Measurements from ENCODE around the gene LACTB.

The LACTB gene, protein sequence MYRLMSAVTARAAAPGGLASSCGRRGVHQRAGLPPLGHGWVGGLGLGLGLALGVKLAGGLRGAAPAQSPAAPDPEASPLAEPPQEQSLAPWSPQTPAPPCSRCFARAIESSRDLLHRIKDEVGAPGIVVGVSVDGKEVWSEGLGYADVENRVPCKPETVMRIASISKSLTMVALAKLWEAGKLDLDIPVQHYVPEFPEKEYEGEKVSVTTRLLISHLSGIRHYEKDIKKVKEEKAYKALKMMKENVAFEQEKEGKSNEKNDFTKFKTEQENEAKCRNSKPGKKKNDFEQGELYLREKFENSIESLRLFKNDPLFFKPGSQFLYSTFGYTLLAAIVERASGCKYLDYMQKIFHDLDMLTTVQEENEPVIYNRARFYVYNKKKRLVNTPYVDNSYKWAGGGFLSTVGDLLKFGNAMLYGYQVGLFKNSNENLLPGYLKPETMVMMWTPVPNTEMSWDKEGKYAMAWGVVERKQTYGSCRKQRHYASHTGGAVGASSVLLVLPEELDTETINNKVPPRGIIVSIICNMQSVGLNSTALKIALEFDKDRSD

DNA sequence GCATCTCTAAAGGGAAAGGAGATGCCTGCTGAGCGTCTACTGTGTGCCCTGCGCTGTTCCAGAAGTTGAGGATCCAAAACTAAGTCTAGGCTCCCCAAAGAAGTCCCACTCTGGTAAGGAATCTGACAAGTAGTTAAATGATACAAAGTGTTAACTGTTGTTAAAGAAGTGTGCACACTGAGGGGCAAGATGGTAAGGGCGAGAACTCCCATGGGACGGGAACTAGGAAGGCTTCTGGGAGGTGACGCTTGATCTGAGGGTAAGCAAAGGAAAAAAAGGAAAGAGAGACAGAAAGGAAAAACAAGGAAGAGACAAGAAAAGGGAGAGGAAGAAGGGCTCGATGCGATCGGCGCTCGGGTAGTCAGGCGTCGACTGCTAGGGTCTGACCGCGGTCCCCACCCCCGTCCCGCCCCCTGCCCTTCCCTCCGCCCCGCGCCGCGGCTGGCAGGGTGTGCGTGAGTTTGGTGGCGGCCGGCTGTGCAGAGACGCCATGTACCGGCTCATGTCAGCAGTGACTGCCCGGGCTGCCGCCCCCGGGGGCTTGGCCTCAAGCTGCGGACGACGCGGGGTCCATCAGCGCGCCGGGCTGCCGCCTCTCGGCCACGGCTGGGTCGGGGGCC, at the start of gene LACTB:
TSS of gene LACTB (plus strand) at position 480 of the 620 bp plus-strand sequence. CDS start at position 491, 11 bp downstream.
- peak; percentile 94 for DNase-seq (ENCODE audit: low spot score)

DNA sequence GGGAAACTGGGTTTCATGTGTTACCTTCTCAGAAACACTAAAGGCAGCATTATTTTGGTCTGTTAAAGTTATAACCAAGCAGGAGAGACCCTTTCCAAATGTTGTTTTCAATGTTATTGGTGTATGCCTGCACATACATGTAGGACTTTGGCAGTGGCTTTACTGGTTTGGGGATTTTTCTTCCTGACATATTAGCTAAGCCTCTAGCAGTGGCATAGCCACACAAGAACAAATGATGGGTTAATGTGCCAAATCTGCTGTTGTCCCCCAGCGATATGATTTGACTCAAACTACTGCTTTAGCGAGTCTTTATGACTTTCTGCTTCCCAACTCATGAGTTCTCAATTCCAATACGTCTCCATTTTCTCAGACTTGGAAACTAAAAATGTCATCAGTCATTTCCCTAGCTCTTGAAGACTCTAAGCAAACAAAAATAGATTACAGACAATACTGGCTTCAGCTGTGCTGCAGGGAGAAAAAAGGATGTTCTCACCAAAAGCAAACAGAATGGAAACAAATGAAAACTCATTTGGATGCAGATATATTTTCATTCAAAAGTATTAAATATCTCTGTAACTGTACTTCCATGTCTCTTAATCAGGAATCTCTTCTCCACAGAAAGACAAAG, 49.5 kb upstream of the LACTB start:
- DNase-seq (ENCODE audit: low spot score) = no peak

DNA sequence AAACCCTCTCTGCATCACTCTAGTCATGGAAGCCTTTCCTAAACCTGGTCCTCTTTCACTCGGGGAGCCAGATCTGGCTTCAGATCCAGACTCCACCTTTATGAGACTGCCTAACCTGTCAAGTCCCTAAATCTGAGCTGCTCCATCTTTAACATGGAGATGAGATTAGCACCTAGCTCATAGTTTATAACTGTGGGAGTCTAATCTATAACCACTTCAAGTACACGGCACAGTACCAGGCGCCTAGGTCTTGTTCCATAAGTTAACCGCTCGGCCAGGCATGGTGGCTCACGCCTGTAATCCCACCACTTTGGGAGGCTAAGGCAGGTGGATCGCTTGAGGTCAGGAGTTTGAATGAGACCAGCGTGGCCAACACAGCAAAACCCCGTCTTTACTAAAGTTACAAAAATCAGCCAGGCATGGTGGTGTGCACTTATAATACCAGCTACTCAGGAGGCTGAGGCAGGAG, 48.8 kb upstream of the LACTB start:
- DNase-seq (ENCODE audit: low spot score) = no peak

DNA sequence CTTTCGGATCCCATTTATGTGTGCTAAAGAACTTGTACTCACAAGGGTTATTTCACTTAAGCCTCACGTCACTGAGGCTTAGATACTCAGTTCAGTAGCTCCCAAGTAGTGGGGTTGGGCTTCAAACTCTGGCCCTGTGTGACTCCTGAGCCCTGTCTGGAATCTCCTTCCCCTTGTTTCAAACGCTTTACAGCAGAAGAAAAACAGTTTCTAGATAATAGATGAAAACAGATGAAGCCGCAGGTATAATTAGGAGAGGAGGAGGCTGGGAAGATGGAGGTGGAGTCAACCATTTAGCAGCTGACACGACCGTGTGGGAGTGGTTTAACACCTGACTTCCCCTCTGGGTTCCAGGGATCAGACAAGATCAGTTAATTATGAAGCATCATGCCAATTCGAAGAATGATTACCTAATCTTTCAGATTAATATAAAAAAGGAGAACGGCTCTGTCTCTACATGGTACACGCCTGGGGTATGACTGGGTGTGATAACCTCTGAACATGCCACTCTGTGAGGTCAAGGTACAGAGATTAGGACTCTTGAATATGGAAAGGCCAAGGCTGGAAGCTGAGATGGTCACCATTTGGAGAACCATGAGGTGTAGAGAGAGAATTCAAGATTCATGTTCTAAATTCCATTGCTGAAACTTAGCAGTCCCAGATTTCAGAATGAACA, 48.0 kb upstream of the LACTB start:
- no peak for DNase-seq (ENCODE audit: low spot score)

DNA sequence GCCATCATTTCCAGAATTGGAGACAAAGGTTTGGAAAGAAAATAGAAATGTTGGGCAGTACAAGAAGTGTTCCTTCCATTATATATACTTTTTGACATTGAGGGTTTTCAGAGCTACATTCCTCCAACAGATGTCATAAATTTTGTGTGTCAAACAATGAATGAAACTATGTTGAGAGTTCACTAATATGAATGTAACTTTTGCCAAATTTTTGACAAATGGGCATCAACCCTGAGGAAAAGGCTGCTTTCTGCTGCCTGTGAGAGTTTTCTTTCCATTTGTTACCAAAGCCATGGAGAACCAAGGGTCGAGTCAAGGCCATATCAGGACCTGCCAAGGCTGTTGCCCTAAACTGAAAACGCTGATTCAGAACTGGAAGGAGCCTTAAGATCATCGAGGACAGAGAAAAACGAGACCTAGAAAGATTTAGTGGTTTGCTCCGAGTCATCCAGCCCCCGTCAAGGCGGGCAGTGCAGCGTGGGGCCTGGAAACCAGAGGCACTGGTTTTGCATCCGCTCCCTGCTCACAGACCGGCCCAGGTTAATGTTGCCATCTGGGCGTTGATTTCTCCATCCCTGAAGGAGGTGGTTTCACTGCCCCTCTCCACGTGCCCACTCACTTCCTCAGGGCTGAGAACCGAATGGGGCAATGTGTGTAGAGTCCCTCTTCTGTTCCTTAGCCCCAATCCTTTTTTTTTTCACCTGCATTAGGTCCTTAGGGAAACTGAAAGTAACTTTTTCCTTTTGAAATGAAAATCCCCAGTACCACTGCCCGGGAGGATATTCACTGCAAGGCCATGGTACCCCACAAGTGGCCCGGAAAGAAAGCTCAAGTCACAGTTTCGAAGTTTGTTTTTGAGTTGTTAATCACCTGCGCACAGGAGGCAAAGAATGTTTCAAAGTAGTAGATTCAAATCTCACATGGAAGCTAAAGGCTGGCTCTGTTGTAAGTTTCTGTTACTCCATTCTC, 46.4 kb upstream of the LACTB start:
- DNase-seq (ENCODE audit: low spot score) = no peak

DNA sequence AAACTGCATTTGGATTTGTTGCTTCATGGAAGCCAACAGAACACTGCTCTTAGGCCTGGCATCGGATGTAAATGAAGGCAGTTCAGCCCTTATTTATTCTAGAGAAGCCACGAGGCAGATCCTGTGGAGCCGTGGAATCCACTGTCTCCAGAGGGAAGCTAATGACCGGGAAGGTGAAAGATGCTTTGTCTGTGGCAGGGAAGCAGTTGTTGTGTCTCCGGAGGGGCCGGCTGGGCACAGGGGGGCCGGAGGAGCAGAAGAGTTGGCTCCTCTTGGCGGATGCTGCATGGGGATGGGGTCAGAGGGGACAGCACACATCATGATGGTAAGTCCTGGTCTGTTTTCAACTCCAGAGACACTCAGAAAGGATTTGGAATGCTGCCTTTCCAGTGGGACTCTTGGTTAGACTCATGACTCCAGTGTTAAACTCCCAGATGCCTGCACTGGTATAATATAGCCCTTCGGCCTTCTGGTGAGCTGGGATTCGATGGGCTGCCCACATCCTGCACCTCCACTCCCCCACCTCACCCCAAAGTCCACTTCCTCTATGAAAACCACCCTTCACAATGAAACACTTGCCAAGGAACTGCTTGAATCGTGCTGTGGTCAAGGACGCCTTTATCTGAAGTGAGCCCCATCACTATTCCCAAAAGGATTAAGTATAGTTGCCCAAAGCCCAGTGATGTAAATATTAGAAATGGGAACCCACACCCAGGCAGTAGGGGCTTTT, 45.5 kb upstream of the LACTB start:
- DNase-seq (ENCODE audit: low spot score) = no peak

DNA sequence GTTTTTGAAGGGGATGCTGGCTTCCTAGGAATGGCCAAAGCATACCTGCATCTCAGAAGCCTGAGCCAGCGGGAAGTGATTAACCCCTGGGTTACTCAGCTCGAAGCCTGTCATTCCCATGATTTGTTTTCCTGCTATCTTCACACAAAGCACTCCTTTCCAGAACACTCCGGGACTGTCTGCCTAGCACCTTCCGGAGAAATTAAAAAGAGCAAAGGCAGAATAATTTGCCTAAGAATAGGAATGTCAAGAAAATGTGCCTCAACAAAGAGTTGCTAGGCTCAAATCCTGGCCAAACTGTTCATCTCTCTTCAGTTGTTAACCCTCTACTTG, 45.0 kb upstream of the LACTB start:
- no peak for DNase-seq (ENCODE audit: low spot score)

DNA sequence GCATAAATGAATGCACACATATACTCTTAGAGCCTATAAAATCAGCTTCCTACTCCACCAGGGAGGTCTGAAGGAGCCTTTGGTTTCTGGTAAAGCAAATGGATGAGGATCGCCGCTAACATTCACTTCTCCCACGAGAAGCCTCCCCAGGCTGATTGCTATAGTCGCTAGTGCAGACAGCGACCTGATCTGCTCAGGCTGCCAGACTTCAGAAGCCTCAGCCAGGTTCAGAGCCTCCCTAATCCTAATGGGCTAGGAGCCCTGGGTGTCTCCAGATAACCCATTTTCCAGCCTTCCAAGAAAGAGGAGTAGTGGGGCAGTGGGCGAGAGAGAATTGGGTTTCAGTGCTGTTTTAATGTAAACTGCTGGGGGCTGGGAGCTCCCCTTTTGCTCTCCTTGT, 43.7 kb upstream of the LACTB start:
- no peak for DNase-seq (ENCODE audit: low spot score)

DNA sequence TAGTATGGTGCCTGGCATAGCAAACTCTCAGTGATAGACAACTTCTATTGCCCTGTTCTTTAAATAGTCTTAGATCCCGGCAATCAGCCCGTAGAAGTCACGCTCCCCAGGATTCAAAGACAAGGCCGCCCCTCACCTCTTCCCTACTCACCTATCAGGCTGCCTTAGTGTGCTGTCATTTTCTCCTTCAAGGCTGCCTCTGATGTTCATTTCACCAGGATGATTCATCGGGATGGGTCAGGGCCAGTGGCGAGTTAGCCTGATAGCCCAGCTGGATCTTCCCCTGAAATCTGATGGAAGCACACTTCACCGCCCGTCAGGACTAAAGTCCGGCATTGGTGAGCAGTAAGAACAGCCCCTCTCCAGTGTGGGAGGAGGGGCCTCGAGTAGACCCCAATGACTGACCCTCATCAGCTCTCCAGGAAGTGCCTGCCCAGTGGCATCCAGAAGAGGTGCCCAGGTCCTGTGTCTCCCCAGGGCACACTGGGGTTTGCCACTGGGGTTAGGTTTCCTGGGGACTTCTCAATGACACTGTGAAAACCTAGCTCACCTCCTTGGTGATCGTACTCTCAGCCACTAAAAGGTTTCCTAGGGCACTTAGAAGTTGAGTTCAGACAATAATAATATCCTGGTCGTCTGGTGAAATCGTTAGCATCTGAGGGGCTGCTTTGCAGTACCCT, 41.6 kb upstream of the LACTB start:
- DNase-seq (ENCODE audit: low spot score) = no peak

DNA sequence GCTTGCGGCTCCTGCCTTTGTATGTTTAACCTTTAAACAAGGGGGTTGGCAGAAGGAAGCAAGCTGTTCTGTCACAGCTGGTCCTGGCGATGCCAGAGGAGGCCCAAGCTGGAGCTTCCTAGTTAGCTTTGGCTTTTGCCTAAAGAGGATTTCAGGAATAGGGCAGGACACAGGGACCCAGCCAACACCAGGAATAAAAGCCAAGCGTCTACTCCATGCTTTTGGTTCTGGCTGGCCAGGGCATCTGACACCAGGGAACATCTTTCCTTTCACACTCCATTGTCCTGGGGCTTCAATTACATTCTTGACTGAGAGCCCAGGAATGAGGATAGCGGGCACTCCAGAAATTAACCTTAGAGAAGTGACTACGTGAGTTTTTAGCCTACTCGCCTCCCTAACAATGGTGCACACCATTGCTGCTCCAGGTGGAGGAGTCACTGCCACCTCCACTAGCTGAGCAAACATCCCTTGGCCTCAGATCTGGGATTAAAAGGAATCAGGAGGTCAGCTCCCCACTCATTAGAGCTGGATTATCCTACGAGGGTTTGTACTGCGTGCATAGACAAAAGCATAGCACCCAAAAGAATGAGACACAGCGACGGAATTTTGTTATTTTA, 40.9 kb upstream of the LACTB start:
- DNase-seq (ENCODE audit: low spot score) = no peak

DNA sequence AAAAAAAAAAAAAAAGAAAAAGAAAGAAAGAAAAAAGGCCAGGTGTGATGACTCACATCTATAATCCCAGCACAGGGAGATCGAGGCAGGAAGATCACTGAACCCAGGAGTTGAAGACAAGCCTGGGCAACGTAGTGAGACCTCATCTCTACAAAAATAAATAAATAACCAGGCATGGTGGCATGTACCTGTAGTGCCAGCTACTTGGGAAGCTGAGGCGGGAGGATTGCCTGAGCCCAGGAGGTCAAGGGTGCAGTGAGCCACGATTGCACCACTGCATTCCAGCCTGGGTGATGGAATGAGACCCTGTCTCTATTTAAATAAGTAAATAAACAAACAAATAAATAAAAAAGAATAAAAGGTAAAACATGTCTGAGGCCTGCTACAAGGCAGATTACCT, 39.3 kb upstream of the LACTB start:
- DNase-seq (ENCODE audit: low spot score) = no peak

DNA sequence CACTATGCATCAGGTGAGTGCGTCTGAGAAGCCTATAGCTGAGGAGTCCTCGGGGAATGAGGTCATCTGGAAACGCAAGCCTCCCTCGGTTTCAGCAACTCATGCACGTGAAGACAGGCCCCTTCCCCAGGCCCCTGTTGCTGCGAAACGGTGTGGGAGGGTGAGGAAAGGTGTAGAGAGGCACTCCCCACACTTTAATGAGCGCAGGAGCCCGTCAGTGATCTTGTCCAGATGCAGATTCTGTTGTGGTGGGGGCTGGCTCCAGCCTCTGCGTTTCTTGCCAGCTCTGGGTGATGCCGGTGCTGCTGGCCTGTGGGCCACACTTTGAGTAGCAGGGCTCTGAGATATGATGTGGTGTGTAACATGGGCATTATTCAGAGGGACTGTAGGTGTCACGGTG, 38.6 kb upstream of the LACTB start:
- DNase-seq (ENCODE audit: low spot score) = no peak

DNA sequence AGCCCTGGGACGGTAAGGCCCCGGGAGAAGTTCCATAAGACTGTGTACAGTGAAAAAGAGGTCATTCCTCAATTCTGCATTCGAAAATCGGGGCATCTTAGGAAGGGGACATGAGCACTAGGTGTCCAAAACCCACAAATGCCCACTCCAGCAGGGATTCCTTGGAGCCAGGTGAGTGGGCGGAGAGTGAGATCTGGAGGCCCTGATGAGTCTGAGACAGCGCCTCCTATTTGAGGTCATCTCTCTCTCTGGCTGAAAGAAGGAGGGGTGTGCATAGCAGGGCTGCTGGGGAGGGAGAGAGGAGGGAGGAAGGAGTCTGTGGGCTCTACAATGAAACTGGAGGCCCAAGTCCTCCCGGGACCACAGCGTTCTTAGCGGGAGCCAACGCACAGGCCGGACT, 38.1 kb upstream of the LACTB start:
- DNase-seq (ENCODE audit: low spot score) = no peak

DNA sequence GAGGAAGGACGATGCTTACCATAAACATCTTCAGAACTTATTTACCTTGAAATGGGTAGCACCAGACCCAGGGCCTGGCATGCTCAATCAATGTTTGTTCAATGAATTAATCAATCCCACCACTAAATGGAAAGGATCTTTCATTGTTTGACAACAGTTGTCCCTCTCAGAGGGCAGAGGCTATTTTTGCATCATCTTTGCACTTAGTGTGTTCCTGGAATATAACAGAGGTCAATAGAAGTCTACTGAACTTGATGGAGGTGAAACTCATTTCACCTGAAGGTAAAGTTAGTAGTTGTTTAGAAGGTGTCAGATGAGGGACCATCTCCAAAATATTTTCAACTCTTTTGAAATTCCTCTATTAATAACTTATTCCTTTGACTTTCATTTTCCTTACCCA, 36.9 kb upstream of the LACTB start:
- no peak for DNase-seq (ENCODE audit: low spot score)

DNA sequence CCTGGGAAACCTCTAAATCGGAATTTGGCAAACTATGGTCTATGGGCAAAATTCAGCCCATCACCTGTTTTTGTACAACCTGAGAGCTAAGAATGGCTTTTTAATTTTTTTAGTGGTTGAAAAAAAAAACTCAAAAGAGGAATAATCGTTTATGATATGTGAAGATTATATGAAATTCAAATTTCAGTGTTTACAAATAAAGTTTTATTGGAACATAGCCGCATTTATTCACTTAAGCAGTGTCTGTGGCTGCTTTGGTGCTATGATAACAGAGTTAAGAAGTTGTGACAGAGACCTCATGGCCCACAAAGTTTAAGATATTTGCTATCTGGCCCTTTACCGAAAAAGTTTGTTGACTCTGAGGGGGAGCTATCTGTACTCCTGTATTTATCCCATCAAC, 36.4 kb upstream of the LACTB start:
- DNase-seq (ENCODE audit: low spot score) = no peak

DNA sequence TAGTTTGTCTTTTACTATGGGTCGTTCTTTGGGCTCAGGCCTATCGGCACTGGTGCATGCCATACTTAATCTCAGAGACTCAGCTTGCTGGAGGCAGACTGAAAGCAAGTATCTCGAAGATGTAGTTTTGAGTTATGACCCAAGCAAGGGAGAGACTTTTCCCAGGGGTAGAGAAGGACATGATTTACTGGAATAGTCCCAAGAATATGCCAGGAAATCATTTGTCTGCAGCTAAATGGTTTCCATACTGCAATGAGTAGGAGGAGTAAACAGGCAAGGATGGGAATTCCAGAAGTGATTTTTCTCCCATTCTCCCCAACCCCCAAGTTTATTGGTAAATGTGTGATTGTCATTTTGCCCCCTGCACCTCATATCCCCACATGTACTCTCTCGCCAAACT, 35.4 kb upstream of the LACTB start:
- no peak for DNase-seq (ENCODE audit: low spot score)

DNA sequence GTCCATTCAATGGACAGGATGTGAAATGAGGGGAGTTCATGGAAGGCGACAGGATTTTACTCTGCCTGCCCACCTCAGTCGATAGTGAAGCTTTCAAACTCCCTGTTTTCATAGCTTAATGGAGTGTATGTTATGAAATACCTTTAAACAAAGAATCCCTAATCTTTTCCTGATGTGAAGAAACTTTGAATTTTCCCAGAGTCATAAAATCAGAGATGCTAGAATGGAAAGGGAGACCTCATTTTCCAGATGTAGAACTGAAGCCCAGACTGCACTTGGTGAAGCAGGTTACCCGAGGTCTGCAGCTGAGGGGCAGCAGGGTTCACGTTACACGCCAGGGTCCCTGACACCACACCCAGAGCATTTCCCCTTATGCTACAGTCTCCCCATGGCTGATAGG, 34.7 kb upstream of the LACTB start:
- DNase-seq (ENCODE audit: low spot score) = no peak

DNA sequence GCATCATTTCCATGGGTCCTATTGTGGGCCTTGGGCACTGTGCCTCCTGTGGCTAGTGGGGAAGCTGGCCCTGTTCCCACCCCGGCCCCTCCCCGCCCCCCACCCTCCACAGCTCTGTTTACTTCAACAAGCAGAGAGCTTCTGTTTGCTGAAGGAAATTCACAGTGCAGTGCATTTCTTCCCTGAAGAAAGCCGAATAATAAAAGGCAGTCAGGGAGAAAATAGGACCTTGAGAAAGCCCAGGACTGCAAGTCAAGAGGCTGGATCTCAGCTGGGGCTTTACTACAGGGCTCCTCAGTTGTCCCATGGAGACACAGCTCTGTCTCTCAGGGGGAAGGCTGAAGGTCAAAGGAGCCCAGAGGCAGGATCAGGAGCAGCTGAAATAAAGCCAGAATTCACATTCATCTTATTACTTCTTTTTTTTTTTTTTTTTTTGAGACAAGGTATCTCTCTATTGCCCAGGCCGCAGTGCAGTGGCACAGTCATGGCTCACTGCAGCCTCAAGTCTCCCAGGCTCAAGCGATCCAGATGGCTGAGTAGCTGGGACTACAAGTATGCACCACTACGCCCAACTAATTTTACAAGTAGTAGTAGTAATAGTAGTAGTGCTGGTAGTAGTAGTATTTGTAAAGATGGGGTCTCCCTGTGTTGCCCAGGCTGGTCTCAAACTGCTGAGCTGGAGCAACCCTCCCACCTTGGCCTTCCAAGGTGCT, 33.0 kb upstream of the LACTB start:
- no peak for DNase-seq (ENCODE audit: low spot score)
